GM12874 (cell line): Measurements from ENCODE around the gene TEX29.

ENCODE experiments used
- TF ChIP-seq, protein P1 (sequence below): IDR thresholded peaks from 2 replicates; pipeline ENCODE4 v1.5.1; 2011; ENCODE audit warnings: low read depth, mild to moderate bottlenecking, control low read depth, low read length, moderate library complexity; ENCODE audit not compliant: insufficient read depth

TEX29 gene

DNA sequence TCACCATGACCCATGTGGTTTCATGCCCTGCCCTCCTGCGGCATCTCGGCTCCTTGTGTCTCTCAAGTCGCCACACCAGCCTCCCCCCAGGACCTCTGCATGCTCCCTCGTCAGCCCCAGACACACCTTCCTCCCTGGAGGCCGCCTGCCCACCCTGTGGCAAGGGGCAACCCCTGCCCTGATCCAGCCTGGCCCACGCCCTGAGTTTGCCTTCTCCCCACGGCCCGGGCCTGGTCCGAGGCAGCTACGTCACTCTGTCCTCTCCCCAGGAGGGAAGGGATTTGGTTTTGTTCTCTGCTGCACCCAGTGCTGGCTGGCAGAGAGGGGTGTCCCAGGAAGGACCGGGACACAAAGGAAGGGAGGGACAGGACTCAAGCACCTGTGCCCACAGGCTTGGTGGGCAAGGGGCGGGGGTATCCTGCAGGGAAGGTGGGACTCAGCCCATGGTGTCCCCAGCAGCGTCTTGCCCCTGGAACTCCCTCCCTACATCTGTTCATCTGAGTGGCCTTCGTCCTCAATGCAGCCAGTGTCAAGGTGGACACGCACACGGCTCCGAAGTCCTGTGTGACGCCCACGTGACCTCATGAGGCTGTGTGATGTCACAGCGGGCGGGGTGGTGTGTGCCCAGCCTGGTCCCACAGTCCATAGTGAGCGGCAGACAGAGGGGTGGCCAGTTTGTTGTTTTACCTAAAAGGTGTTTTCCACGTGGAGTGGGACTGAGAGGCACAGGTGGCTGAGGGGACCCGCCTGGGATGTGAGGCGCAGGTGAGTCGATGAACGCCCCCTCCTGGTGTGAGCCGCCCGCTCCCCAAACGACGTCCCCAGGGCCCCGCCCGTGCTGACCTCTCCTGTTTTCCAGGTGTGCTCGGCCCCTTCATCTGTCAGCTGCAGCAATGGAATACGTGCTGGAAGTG, at the start of gene TEX29:
Gene TEX29 (plus strand): TSS at position 645 of the 914 bp plus-strand sequence. CDS start 249 bp downstream, at position 894.
- TF ChIP-seq, protein P1, sequence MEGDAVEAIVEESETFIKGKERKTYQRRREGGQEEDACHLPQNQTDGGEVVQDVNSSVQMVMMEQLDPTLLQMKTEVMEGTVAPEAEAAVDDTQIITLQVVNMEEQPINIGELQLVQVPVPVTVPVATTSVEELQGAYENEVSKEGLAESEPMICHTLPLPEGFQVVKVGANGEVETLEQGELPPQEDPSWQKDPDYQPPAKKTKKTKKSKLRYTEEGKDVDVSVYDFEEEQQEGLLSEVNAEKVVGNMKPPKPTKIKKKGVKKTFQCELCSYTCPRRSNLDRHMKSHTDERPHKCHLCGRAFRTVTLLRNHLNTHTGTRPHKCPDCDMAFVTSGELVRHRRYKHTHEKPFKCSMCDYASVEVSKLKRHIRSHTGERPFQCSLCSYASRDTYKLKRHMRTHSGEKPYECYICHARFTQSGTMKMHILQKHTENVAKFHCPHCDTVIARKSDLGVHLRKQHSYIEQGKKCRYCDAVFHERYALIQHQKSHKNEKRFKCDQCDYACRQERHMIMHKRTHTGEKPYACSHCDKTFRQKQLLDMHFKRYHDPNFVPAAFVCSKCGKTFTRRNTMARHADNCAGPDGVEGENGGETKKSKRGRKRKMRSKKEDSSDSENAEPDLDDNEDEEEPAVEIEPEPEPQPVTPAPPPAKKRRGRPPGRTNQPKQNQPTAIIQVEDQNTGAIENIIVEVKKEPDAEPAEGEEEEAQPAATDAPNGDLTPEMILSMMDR: no peak

DNA sequence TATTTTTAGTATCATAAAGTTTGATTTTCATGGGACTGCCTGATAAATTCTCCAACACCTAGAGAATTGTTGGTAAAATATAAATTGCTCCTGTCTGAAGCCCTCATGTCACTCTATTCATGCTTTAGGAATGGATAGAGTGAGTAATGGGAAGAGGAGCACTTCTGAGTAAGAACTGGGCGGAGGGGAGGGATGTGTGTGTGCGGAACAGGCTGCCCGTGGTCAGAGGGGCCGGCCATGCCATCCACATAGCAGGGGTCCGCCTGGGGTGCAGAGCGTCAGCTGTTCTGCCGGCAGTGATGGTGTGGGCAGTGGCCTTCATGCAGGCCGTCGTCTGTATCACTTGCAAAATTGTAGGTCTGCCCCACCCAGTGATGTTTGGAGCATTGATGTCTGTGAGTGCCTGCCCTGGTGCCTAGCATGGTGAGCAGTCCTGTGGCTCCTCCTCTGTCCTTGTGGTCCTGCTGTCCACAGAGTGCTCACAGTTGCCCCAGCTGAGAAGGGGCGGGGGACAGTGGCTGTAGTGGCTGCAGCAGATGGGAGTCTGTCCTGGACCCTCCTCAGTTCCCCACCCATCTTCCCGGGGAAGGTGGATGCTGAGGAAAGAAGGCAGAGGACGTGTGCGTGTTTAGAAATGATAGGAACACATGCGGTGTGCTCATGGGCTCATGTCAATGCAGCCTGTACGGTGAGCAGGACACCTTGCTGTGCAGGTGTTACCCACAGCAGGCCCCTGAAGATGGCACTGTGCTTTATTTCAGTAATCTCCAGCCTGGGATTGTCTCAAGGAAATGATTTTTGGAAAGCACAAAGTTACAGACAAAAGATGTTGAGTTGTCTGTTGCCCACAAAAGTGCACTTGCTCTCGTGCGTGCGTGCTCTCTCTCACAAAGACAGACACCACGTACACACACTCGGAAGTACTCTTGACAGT, 49.4 kb upstream of the TEX29 start:
- TF ChIP-seq, protein P1: no peak

DNA sequence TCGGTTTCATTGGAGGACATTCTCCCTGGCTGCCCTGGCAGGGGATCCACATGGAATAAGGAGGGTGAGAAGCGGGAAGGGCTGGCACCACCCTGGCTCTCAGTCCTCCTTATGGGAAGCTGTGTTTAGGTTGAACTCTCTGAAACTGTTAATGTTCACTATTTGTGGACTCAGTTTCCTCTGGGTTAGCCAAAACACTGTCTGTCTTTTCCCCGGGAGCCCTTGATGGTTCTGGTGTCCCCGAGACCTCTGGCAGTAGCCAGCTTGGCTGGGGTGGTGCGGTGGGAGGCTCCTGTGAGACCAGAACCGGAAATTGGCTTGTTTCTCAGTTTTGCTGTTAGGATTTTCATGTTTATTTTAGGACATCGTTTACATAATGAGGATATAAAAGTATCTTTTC, 48.3 kb upstream of the TEX29 start:
- TF ChIP-seq, protein P1: no peak

DNA sequence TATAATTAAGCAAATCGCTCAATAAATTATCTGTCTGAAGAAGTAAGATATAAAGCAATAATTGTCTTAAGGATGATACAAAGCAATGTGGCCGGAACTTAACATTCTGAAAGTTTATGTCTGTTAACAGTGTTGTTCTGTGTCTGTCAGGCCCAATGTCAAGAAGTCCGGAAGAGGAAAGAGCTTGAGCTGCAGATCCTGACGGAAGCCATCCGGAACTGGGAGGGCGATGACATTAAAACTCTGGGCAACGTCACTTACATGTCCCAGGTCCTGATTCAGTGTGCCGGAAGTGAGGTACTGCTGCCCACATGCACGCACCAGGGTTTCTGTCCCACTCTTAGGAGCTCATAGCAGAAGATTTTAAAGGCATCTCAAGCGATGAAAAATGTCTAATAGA, 45.1 kb upstream of the TEX29 start:
- TF ChIP-seq, protein P1: no peak

DNA sequence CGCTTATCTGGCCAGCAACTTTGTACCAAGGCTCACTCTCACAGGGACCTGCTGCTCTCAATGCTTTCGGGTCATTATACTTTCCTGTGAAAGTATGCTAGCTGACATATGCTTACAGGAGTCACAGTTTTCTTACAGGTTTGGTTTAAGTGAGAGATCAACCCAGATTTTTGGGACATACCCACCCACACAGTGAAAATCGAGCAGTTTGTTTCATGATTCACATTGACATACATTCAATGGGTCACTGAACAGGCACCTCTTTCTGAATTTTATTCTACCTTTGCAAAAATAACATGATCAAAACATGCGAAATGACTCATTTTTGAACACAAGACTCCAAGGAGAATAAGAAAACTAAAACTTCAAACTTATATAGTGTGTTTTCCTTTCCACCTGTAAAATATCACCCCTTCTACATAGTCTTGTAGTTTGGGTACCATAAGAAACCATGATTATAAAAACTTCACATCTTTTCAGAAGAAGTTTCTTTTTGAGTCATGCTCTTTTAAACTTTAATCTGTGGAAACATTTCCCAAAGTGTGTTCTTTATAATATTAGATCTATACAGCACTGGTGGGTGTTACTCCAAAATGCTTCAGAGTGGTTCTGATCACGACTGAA, 44.3 kb upstream of the TEX29 start:
- TF ChIP-seq, protein P1: no peak

DNA sequence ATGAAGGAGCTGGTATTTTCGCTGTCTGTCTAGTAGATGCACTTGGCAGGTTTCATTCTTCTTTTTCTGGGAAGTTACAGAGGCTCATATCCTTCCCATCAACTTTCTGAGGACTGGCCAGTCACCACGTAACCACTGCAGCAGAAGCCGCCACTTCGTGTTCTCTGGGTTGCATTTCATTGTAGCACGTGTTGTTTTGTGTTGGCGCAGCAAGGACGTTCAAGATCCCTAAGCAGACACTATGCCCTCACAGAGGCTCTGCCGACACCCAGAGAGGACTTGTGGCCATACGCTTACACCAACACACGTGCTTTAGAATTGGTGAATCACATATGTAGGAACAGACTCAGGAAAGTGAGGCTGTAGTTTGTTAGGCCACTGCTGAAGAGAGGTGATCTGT, 42.2 kb upstream of the TEX29 start:
- TF ChIP-seq, protein P1: no peak
